ENCODE data around the gene ADGRG7.
A peak's percentile ranks its signal among the peaks of the same experiment; 100 is the strongest.

ADGRG7 gene

DNA sequence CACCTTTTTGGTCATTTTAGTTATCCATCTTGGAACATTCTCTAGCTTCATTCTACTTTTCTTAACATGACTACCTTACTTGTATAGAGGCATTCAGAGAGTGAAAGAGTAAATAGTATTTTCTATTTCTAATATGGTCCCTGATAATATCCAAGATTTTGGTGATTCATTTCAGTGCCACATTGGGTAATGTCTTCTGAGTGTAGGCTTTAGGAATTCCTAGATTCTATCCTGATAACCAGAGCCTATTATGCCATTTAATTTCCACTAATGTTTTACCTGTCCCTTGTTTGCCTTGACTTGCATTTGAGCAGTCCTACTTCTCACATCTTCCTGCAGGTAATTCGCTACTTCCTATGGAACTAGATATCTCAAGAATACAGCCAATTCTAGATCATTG is 21.8 kb downstream of the ADGRG7 start:
- Histone ChIP-seq H3K23ac (ENCODE audit: low read length) (no peak overlapping the region), H4K5ac (ENCODE audit: low read length) (no peak overlapping the region), H3K4me2 (ENCODE audit: low read length) (no peak overlapping the region), H3K79me2 (ENCODE audit: control insufficient read depth, insufficient read depth, low read length) (no peaks in the 10 kb centered on the region), H3K27me3 (ENCODE audit: insufficient read depth, low read length, poor library complexity) (no peaks in the 10 kb centered on the region), H3K79me1 (ENCODE audit: low read length) (no peaks in the 10 kb centered on the region), H3K4ac (ENCODE audit: low read depth, low read length) (no peak overlapping the region), H2BK120ac (ENCODE audit: low read depth, low read length) (no peak overlapping the region), H2AK5ac (ENCODE audit: low read length) (no peak overlapping the region), H3K27ac (ENCODE audit: low read depth, low read length) (no peak overlapping the region), H2BK15ac (replicated peaks; ENCODE audit: low read depth) (peak overlapping the region; percentile 45), H3K4me1 (ENCODE audit: control insufficient read depth, low read depth, low read length) (no peaks in the 10 kb centered on the region), H2BK5ac (ENCODE audit: low read length) (no peak overlapping the region), H3K56ac (ENCODE audit: low read length) (no peak overlapping the region), H4K8ac (ENCODE audit: low read depth, low read length) (no peak overlapping the region), H3K18ac (ENCODE audit: low read length) (no peak overlapping the region), H3K36me3 (ENCODE audit: control insufficient read depth, insufficient read depth, low read length) (no peaks in the 10 kb centered on the region), H3K9ac (ENCODE audit: low read length) (no peak overlapping the region), H3K4me3 (ENCODE audit: low read length) (no peak overlapping the region)
- no CpG with 5 or more reads among the region's 1 CpG for WGBS (ENCODE audit: extremely low coverage, insufficient coverage, low lambda C conversion rate)
- DNase-seq, result peak; percentile 8

DNA sequence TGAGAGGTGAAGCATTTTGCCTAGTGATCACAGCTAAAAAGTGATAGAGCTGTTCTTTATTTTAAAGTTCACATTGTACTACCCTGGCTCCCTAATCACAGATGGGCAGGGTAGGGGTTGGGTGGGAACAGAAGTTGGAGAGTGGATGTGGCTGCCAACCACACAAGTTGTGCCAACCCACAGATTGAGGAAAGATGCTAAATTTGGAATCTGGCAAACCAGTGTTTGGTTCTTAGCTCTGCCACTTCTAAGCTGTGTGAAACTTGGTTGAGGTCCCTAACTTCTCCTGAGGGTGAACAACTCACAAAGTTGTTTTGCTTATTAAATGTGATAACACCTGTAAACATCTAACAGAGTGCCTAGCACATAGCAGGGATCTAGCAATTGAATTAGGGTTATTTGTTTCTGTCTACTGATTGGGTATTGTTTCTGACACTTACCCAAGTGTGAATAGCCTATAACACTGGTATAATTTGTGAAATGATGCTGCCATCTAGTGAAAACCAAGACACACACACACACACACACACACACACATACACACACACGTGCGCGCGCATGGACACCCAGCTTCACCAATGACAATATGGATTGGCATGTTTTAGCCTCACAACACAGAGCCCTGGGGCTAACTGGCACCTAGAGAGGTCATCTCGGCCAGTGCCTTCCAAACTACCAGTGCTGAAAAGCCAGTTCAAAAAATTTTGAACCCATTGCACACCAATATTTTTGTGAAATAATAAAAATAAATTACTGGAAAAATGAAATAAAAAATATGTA is 25.3 kb downstream of the ADGRG7 start:
- Histone ChIP-seq H3K4ac (ENCODE audit: low read depth, low read length) (no peak overlapping the region), H3K18ac (ENCODE audit: low read length) (no peak overlapping the region), H4K5ac (ENCODE audit: low read length) (no peak overlapping the region), H3K4me1 (ENCODE audit: control insufficient read depth, low read depth, low read length) (no peaks in the 10 kb centered on the region), H3K36me3 (ENCODE audit: control insufficient read depth, insufficient read depth, low read length) (no peaks in the 10 kb centered on the region), H3K4me2 (ENCODE audit: low read length) (no peak overlapping the region), H4K8ac (ENCODE audit: low read depth, low read length) (no peak overlapping the region), H3K56ac (ENCODE audit: low read length) (no peak overlapping the region), H3K27me3 (ENCODE audit: insufficient read depth, low read length, poor library complexity) (no peaks in the 10 kb centered on the region), H2BK5ac (ENCODE audit: low read length) (no peak overlapping the region), H2AK5ac (ENCODE audit: low read length) (no peak overlapping the region), H3K23ac (ENCODE audit: low read length) (no peak overlapping the region), H3K79me1 (ENCODE audit: low read length) (no peaks in the 10 kb centered on the region), H2BK120ac (ENCODE audit: low read depth, low read length) (no peak overlapping the region), H3K4me3 (ENCODE audit: low read length) (no peak overlapping the region), H3K9ac (ENCODE audit: low read length) (no peak overlapping the region), H2BK15ac (replicated peaks; ENCODE audit: low read depth) (no peak overlapping the region), H3K27ac (ENCODE audit: low read depth, low read length) (no peak overlapping the region), H3K79me2 (ENCODE audit: control insufficient read depth, insufficient read depth, low read length) (no peaks in the 10 kb centered on the region)
- no CpG with 5 or more reads among the region's 5 CpGs for WGBS (ENCODE audit: extremely low coverage, insufficient coverage, low lambda C conversion rate)
- DNase-seq, result peak; percentile 36

DNA sequence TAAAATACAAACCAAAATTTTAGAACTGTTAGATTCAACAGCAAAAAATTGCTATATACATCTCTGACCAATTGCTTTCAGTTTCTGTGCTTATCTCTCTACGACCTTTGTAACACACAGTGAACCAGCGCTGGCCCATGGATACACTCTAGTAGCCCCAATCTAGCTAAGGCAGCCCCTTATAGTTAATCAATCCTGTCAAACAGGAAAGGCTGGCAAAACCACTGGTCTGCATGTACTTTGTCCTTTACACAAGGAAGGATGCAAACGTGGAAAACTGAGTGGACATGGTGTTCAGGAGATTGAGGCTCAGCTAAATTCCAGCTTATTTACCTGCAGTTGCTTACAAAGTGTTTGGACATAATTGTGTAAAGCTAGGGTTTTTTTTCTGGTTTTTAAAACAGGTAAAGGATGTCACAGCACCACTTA is 25.9 kb downstream of the ADGRG7 start:
- Histone ChIP-seq H3K79me2 (ENCODE audit: control insufficient read depth, insufficient read depth, low read length) (no peaks in the 10 kb centered on the region), H2BK5ac (ENCODE audit: low read length) (no peak overlapping the region), H4K5ac (ENCODE audit: low read length) (no peak overlapping the region), H2BK15ac (replicated peaks; ENCODE audit: low read depth) (no peak overlapping the region), H3K4ac (ENCODE audit: low read depth, low read length) (no peak overlapping the region), H3K23ac (ENCODE audit: low read length) (no peak overlapping the region), H3K27ac (ENCODE audit: low read depth, low read length) (no peak overlapping the region), H3K9ac (ENCODE audit: low read length) (no peak overlapping the region), H3K36me3 (ENCODE audit: control insufficient read depth, insufficient read depth, low read length) (no peaks in the 10 kb centered on the region), H3K4me3 (ENCODE audit: low read length) (no peak overlapping the region), H2BK120ac (ENCODE audit: low read depth, low read length) (no peak overlapping the region), H3K56ac (ENCODE audit: low read length) (no peak overlapping the region), H3K79me1 (ENCODE audit: low read length) (no peaks in the 10 kb centered on the region), H3K4me1 (ENCODE audit: control insufficient read depth, low read depth, low read length) (no peaks in the 10 kb centered on the region), H2AK5ac (ENCODE audit: low read length) (no peak overlapping the region), H4K8ac (ENCODE audit: low read depth, low read length) (no peak overlapping the region), H3K27me3 (ENCODE audit: insufficient read depth, low read length, poor library complexity) (no peaks in the 10 kb centered on the region), H3K18ac (ENCODE audit: low read length) (no peak overlapping the region), H3K4me2 (ENCODE audit: low read length) (no peak overlapping the region)
- WGBS (ENCODE audit: extremely low coverage, insufficient coverage, low lambda C conversion rate), result no CpG with 5 or more reads among the region's 3 CpGs
- no peak for DNase-seq

DNA sequence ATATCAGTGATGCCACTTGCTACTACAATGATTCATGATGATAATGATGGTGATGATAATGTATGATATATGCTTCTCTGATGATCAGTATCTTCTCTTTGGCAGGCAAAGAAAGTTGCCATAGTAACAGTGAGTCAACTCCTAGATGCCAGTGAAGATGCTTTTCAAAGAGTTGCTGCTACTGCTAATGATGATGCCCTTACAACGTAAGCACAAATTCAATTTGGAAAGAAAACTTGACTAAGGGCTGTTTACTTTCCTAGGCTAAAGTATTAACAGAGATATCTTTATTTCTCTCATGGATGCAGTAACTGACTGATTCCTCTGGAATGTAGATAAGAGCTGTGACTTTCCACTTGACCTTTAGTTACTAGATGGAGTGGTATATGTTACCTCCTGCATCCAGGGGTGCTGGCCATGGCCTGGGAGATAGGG is 27.8 kb downstream of the ADGRG7 start:
- Histone ChIP-seq H3K18ac (ENCODE audit: low read length) (no peak overlapping the region), H3K23ac (ENCODE audit: low read length) (no peak overlapping the region), H2BK5ac (ENCODE audit: low read length) (no peak overlapping the region), H3K4me3 (ENCODE audit: low read length) (no peak overlapping the region), H4K8ac (ENCODE audit: low read depth, low read length) (no peak overlapping the region), H3K4me2 (ENCODE audit: low read length) (no peak overlapping the region), H3K4ac (ENCODE audit: low read depth, low read length) (no peak overlapping the region), H2BK15ac (replicated peaks; ENCODE audit: low read depth) (no peak overlapping the region), H3K36me3 (ENCODE audit: control insufficient read depth, insufficient read depth, low read length) (no peaks in the 10 kb centered on the region), H2AK5ac (ENCODE audit: low read length) (no peak overlapping the region), H3K27ac (ENCODE audit: low read depth, low read length) (no peak overlapping the region), H3K79me1 (ENCODE audit: low read length) (no peaks in the 10 kb centered on the region), H4K5ac (ENCODE audit: low read length) (no peak overlapping the region), H2BK120ac (ENCODE audit: low read depth, low read length) (no peak overlapping the region), H3K4me1 (ENCODE audit: control insufficient read depth, low read depth, low read length) (no peaks in the 10 kb centered on the region), H3K56ac (ENCODE audit: low read length) (no peak overlapping the region), H3K27me3 (ENCODE audit: insufficient read depth, low read length, poor library complexity) (no peaks in the 10 kb centered on the region), H3K9ac (ENCODE audit: low read length) (no peak overlapping the region), H3K79me2 (ENCODE audit: control insufficient read depth, insufficient read depth, low read length) (no peaks in the 10 kb centered on the region)
- peak; percentile 64 for DNase-seq
- WGBS (ENCODE audit: extremely low coverage, insufficient coverage, low lambda C conversion rate), result no CpG with 5 or more reads among the region's 1 CpG

DNA sequence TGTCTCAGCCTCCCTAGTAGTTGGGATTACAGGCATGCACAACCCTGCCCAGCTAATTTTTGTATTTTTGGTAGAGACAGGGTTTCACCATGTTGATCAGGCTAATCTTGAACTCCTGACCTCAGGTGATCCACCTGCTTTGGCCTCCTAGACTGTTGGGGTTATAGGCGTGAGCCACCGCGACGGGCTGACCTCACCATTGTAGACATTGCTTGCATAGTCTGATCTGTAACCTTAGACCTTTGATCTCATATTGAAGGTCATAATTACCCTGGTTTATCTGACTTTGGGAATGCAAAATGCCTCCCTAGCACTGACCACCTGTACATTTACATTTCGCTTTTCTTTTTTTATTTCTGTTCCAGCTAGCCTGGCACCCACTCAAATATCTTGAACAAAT is 31.2 kb downstream of the ADGRG7 start:
- Histone ChIP-seq H3K4ac (ENCODE audit: low read depth, low read length) (no peak overlapping the region), H3K4me2 (ENCODE audit: low read length) (no peak overlapping the region), H2AK5ac (ENCODE audit: low read length) (no peak overlapping the region), H3K79me2 (ENCODE audit: control insufficient read depth, insufficient read depth, low read length) (no peaks in the 10 kb centered on the region), H3K18ac (ENCODE audit: low read length) (no peak overlapping the region), H3K4me1 (ENCODE audit: control insufficient read depth, low read depth, low read length) (no peaks in the 10 kb centered on the region), H3K79me1 (ENCODE audit: low read length) (no peaks in the 10 kb centered on the region), H4K5ac (ENCODE audit: low read length) (no peak overlapping the region), H3K27me3 (ENCODE audit: insufficient read depth, low read length, poor library complexity) (no peaks in the 10 kb centered on the region), H3K9ac (ENCODE audit: low read length) (no peak overlapping the region), H2BK15ac (replicated peaks; ENCODE audit: low read depth) (no peak overlapping the region), H3K36me3 (ENCODE audit: control insufficient read depth, insufficient read depth, low read length) (no peaks in the 10 kb centered on the region), H3K4me3 (ENCODE audit: low read length) (no peak overlapping the region), H3K23ac (ENCODE audit: low read length) (no peak overlapping the region), H4K8ac (ENCODE audit: low read depth, low read length) (no peak overlapping the region), H3K56ac (ENCODE audit: low read length) (no peak overlapping the region), H3K27ac (ENCODE audit: low read depth, low read length) (no peak overlapping the region), H2BK5ac (ENCODE audit: low read length) (no peak overlapping the region), H2BK120ac (ENCODE audit: low read depth, low read length) (no peak overlapping the region)
- WGBS (ENCODE audit: extremely low coverage, insufficient coverage, low lambda C conversion rate), result no CpG with 5 or more reads among the region's 5 CpGs
- DNase-seq, result no peak

Measured in mesendoderm (in vitro differentiated cells).